Islet of Langerhans (tissue), 1 donor: Measurements from ENCODE around the gene EMX1.

Experiments used
- FAIRE-seq: peaks from one replicate; lab custom pipeline; 2011; peaks lifted over from hg19 to GRCh38; lab: Jason Lieb, UNC

Gene EMX1

GRCh38 chr2:72982219-72982618 is 64.9 kb downstream of the EMX1 start:
- no peak for FAIRE-seq

- FAIRE-seq: no peak
Observed at GRCh38 chr2:72982781-72983499, 65.6 kb downstream of the EMX1 start.

- no peak for FAIRE-seq
Observed at GRCh38 chr2:72983500-72984161, 66.3 kb downstream of the EMX1 start.

GRCh38 chr2:72984172-72984671 is 66.9 kb downstream of the EMX1 start:
- no peak for FAIRE-seq
